Activated T-helper 9 cell treated with anti-CD3 and anti-CD28 coated beads, Interleukin-2, amount 50 U/mL, for 16 hours (primary cell): ENCODE measurements around the gene MTARC1.

ENCODE experiments used
- DNase-seq: peaks from one replicate; pipeline ENCODE4 v3.0.0-alpha.2; 2020; ENCODE audit warnings: low read depth

Gene MTARC1

GRCh38 chr1:220806408-220806807 is 19.7 kb downstream of the MTARC1 start:
- no peak for DNase-seq

DNA sequence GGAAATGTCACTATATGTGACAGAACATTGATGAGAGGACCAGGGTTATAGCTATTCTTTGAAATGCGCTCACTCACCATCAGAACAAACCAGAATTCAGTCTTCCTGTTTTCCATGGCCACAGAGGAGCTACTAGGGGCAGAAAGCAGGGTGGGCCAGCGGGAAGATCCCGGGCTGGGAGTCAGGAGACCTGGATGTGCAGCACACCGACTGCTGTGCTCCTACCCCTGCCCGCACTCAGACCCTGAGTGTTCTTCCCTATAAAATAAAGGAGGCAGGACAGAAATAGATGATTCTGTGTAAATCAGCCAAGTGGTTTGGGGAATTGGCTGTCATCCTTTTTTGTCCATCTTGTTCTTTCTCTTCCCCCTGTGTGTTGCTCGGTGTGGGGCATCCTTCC is 21.0 kb downstream of the MTARC1 start:
- no peak for DNase-seq

- no peak for DNase-seq
Observed at GRCh38 chr1:220808345-220809186, 21.9 kb downstream of the MTARC1 start.

DNA sequence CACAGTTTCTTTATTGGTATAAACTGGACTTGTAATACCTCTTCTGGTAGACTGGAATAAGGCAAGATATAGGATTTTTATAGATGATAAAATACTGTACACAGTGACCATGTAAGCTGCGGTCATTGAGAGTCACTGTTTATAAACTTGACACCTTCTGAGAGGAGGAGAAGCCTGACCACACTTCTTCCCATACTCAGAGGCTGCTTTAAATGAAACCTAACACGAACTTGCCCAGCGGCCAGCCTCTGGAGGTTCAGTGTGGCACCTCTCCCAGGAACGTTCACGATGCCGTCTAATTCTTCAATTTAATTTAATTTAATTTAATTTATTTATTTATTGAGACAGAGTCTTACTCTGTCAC is 22.5 kb downstream of the MTARC1 start:
- DNase-seq = no peak

- DNase-seq = no peak
Observed at GRCh38 chr1:220809704-220810103, 23.0 kb downstream of the MTARC1 start.

- peak; percentile 47 for DNase-seq
Observed at GRCh38 chr1:220810179-220810653, 23.5 kb downstream of the MTARC1 start.

DNA sequence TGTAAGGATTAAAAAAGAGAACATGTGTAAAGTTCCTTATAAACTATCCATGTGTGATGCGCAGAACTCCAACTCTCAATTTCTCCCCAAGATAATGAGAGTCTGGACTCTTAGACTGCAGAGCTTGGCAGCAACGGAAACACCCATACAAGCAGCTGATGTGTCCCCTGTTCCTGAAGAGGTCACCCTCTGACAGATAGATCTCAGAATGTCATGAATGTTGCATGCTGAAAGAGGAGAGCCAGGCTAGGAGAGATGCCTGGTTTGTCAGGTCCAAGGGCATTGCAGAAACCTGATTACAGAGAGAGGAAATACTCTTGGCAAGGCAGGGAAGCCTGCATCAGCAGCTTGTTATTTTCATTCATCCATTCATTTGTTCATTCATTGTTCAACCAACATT is 24.2 kb downstream of the MTARC1 start:
- DNase-seq = no peak

DNA sequence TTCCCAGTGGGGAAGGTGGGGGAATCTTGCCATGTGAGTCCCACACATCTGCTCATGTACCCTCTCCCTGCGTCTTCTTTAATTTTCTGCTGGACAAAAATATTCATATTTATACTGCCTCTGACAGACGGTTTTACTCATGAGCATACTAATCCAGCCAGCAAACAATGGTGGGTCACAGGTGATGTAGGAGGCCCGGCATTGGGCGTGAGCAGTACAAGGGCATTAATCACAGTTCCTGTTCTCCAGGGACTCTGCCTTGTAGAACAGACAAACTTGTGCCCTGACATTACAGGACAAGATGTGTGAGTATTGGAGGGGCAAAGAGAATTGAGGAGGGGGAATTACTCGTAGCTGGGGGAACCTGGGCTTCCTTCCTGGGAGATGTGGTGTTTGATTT is 25.0 kb downstream of the MTARC1 start:
- no peak for DNase-seq

GRCh38 chr1:220812308-220812707 is 25.6 kb downstream of the MTARC1 start:
- no peak for DNase-seq

DNA sequence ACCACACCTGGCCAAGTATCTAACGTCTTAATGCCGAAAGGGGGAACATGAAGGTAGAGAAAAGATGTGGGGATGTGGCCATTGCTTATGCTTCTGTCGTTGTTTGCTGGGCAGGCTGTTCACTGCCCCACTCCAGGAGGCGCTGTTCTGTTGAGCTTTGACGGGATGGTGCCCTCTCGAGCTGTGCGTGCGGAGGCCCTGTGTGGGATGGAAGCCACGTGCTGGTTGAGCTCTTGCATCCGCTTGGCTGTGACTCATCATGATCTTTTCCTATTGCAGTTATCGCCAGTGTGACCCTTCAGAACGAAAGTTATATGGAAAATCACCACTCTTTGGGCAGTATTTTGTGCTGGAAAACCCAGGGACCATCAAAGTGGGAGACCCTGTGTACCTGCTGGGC is 26.3 kb downstream of the MTARC1 start:
- no peak for DNase-seq

- DNase-seq = no peak
Observed at GRCh38 chr1:220815409-220815808, 28.7 kb downstream of the MTARC1 start.

DNA sequence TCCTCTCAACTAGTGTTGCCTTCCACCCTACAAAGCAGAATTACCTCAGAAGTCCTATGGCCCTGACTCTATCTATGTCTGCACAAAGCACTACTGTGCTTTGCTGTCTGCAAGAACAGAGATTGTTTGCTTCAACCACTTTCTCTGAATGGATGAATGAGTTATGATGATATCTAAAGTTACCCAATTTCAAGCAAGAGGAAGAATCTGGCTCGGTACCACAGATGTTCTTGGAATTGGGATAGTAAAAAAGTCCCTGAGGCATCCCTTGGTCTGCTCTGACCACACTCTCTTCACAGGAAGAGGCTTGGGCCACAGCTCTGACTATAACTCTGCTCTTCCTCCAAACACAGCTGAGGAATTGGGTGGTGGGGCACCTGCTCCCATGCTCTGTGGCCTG is 31.2 kb downstream of the MTARC1 start:
- DNase-seq = no peak

DNA sequence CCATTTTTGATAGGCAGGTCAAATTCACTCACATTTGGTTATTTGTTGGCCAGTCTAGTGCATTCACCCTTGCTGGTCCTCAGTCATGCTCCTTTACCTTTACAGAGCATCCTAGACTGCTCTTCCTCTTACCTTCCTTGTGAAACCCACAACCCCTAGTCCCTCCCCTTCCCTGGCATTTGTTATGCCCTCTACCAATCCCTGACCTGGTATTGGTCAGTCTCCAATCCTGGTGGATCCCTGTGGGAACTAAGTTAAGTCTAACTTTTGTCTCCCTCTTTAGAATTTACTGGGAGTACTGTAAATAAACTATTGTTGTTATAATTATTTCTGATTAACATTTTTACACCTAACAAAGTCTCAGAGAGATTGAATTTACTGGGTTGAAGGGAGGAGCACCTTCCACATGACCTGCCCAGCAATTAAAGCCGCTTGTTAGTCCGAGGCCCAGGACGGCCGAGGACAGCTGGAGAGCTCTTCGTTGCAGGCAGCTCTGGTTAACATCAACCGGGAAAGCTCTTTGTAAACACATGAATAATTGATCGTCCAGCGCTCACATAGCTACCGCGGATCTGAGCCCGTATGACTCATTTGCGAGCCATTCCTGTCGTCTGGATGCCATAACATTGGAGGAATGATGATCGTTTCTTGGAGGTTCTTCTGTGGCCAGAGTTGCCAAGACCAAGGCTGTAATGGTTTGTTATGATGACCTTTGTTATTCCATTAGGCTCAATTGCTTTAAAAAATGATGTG is 31.9 kb downstream of the MTARC1 start:
- DNase-seq = no peak

DNA sequence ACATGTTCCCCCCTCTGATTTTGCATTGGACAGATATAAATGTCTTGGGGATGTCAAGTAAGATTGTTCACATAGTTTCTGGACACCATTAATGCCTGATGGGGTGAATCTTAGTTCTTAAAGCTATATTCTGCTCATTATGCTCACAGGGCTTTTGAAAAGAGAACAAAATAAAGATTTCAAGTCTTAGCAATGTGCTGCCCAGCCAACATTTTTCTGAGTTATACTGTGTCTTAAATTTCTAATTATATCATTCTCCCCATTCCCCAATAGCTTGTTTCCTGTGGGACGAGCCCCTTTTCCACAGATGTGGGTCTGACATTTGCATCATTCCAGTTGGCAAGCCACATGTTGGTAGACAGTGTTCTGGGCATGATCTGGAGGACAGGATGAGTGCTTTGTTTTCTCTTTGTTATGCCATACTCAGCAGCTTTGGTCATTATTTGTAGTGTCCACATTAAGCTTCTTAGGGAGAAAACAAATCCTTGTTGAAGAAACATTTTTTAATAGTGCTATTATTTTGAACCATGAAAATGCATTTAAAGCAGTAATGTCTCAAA is 32.8 kb downstream of the MTARC1 start:
- DNase-seq = no peak

GRCh38 chr1:220824031-220824989 is 37.6 kb downstream of the MTARC1 start:
- no peak for DNase-seq

DNA sequence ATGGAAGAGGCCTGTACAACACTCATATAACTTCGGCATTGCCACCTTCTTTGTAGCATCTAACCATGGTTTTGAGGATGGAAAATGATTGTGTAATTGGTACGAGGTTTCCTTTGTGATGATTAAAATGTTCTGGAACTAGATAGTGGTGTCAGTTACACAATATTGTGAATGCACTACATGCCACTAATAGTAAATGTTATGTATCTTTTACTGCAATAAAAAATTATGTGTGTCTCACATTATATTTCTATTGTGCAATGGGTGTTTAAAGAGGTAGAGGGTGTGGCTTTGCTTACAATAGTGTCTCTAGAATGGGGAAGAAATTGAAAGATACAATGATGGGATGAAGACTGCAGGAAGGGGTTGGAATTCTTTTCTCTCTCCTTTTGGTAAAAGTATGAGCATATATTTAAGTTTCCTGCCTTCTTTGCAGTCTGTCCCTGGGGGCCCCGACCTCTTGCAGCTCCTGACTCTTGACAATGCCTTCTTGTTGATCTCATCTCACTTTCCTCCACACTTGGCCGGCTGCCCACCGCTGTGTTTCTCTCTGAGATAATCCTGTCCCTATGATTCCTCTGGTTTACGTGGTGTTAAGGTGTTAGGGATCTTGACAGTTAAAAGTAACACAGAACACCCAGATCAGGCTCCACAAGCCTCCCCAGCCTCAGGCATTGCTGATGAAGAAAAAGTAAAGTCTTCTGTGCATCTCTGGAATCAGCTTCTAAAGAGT is 39.3 kb downstream of the MTARC1 start:
- no peak for DNase-seq

GRCh38 chr1:220826729-220827128 is 40.0 kb downstream of the MTARC1 start:
- no peak for DNase-seq

- DNase-seq = no peak
Observed at GRCh38 chr1:220827445-220828178, 40.9 kb downstream of the MTARC1 start.

DNA sequence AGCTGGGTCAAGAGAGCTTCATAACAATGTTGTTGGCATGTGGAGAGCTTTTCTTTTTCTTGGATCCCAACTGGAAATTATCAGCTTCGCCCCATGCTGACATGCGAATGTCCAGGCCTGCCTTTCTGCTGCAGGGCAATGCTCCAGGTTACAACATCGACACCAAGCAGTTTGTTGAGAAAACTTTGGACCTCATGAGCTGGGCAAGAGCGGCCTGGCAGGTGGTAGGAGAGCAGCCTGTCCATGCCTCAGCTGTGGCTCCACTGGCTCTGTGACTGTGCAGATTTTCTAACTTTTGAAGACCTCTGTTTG is 41.4 kb downstream of the MTARC1 start:
- DNase-seq = no peak

- no peak for DNase-seq
Observed at GRCh38 chr1:220828950-220829586, 42.4 kb downstream of the MTARC1 start.
